ENCODE results near the gene RHBDL1. TPM values are rescaled to one million over a fixed set of nuclear protein-coding genes. Genes with fewer than 3 reads are reported as not detected.

RHBDL1 gene
- total and polyA plus RNA-seq, 9 of the 15 experiments (the other 6 are each of a cell fraction or from before 2014, with no cell fraction given): 0.03 to 5.6 (median 1.3) TPM; not detected in 1

- TF ChIP-seq MGA (IDR thresholded peaks at IDR 0.05) (peak; percentile 97), KAT7 (CRISPR knock-in tag; IDR thresholded peaks at IDR 0.05; ENCODE audit: borderline replicate concordance) (no peak), CGGBP1 (CRISPR knock-in tag; IDR thresholded peaks at IDR 0.05) (no peak), ATF4 (CRISPR knock-in tag; IDR thresholded peaks at IDR 0.05) (no peak), E2F4 (CRISPR knock-in tag; IDR thresholded peaks at IDR 0.05; ENCODE audit: low read depth) (no peak), MXD1 (CRISPR knock-in tag; IDR thresholded peaks at IDR 0.05; ENCODE audit: borderline replicate concordance, poor library complexity, severe bottlenecking) (no peak), FUS (optimal IDR thresholded peaks at IDR 0.05; ENCODE audit: low read depth, low read length) (no peak), NBN (IDR thresholded peaks at IDR 0.05; ENCODE audit: low read depth) (no peak), SIX5 (IDR thresholded peaks at IDR 0.05; ENCODE audit: borderline replicate concordance in 1 of 2, insufficient read depth in 1 of 2, low read depth in 1 of 2, low read length in 2 of 2) (no peak), LARP7 (IDR thresholded peaks at IDR 0.05) (no peak), SP1 (CRISPR knock-in tag; IDR thresholded peaks at IDR 0.05) (0 out of 2 replicates have a peak, but pooled peaks have one; percentile 16), FOXK1 (CRISPR knock-in tag; IDR thresholded peaks at IDR 0.05; ENCODE audit: borderline replicate concordance) (no peak), ETV5 (CRISPR knock-in tag; IDR thresholded peaks at IDR 0.05; ENCODE audit: low read depth) (no peak)
Observed at GRCh38 chr16:681746-682427, 6.4 kb downstream of the RHBDL1 start (continued).

All from K562 (cell line).